GM12878 (cell line): ENCODE results near the gene NBEA. TPM values are rescaled to one million over a fixed set of nuclear protein-coding genes. Genes with fewer than 3 reads are reported as not detected.

Experiments
- ATAC-seq: fragments of 200-7000 bp; cut with Tn5 transposase; 3 replicates; pipeline ENCODE4 v1.9.1; 2020; ENCODE audit warnings: mild to moderate bottlenecking, moderate library complexity
- BruUV-seq: library from RNA; stranded (reverse); fragments of 400-500 nt; replicated peaks from 2 replicates; lab custom pipeline; 2021; lab: Mats Ljungman, UMichigan
- CTCF ChIA-PET: fragments of 300-600 bp; sonication (Branson Sonifier 250); formaldehyde crosslinking; extraction: SDS; loops from one replicate; lab custom pipeline; 2021; ENCODE audit warnings: inconsistent platforms; lab: Yijun Ruan, JAX
- POLR2A ChIA-PET: fragments of 350-600 bp; formaldehyde crosslinking; extraction: SDS; loops from one replicate; lab custom pipeline; 2021; ENCODE audit warnings: inconsistent platforms; lab: Charles Lee
- RAD21 ChIA-PET: fragments of 300-600 bp; sonication (Branson Sonifier 250); formaldehyde crosslinking; loops from one replicate; lab custom pipeline; 2023; ENCODE audit warnings: antibody characterized with exemption; ENCODE audit not compliant: unreplicated experiment; lab: Charles Lee
- SMC1A ChIA-PET: fragments of 300-600 bp; sonication (Branson Sonifier 250); formaldehyde crosslinking; loops from one replicate; lab custom pipeline; 2023; ENCODE audit not compliant: unreplicated experiment, uncharacterized antibody; lab: Charles Lee
- DNase-seq: peaks from one replicate; pipeline ENCODE4 v3.0.0-alpha.2; 2011; ENCODE audit warnings: low read depth, low spot score
- FAIRE-seq: peaks from 3 replicates; lab custom pipeline; 2011; peaks lifted over from hg19 to GRCh38; lab: Jason Lieb, UNC
- H2AFZ ChIP-seq: 2 replicates; pipeline ENCODE4 v1.6.0; 2011; ENCODE audit warnings: low read depth, low read length, control low read depth; ENCODE audit not compliant: control insufficient read depth
- H3K27ac ChIP-seq: 2 replicates; pipeline ENCODE4 v1.5.1; 2011; ENCODE audit warnings: control low read depth; ENCODE audit not compliant: control insufficient read depth, insufficient read depth
- H3K27me3 ChIP-seq, 2 experiments: replicated peaks in 1 of 2; 2 replicates each; pipeline versions ENCODE4 v1.6.0 to v1.6.1; 2011; ENCODE audit warnings: low read length in 1 of 2; ENCODE audit not compliant: control insufficient read depth in 2 of 2, insufficient read depth in 2 of 2
- H3K36me3 ChIP-seq, 2 experiments: 2 replicates each; pipeline ENCODE4 v1.5.1; 2011; ENCODE audit warnings: low read length in 1 of 2; ENCODE audit not compliant: control insufficient read depth in 2 of 2, insufficient read depth in 2 of 2
- H3K4me1 ChIP-seq: 2 replicates; pipeline ENCODE4 v1.6.1; 2011; ENCODE audit warnings: mild to moderate bottlenecking, low read length, moderate library complexity, mixed read lengths; ENCODE audit not compliant: control insufficient read depth, insufficient read depth
- H3K4me2 ChIP-seq: 2 replicates; pipeline ENCODE4 v1.6.0; 2011; ENCODE audit warnings: control low read depth; ENCODE audit not compliant: control insufficient read depth, insufficient read depth
- H3K4me3 ChIP-seq: fragments of 200-600 bp; sonication (generic); 2 replicates; pipeline ENCODE4 v1.5.1; 2016
- H3K79me2 ChIP-seq: 2 replicates; pipeline ENCODE4 v1.6.0; 2011; ENCODE audit warnings: low read length; ENCODE audit not compliant: control insufficient read depth, insufficient read depth
- H3K9ac ChIP-seq: 2 replicates; pipeline ENCODE4 v1.8.0; 2011; ENCODE audit warnings: low read length, control low read depth, mixed read lengths; ENCODE audit not compliant: control insufficient read depth, insufficient read depth
- H3K9me3 ChIP-seq: replicated peaks from 3 replicates; pipeline ENCODE4 v1.5.1; 2011; ENCODE audit warnings: mild to moderate bottlenecking, low read length; ENCODE audit not compliant: control insufficient read depth, insufficient read depth
- H4K20me1 ChIP-seq: 2 replicates; pipeline ENCODE4 v1.6.0; 2011; ENCODE audit not compliant: control insufficient read depth, insufficient read depth
- BMI1 ChIP-seq: fragments of 450-650 bp; IDR thresholded peaks from 2 replicates; pipeline ENCODE4 v1.6.1; 2016; ENCODE audit warnings: mild to moderate bottlenecking, moderate library complexity, borderline replicate concordance
- GATAD2B ChIP-seq: fragments of 450-650 bp; conservative IDR thresholded peaks from 2 replicates; pipeline ENCODE4 v1.6.1; 2017; ENCODE audit warnings: low read depth, mild to moderate bottlenecking, moderate library complexity
- IKZF2 ChIP-seq, 2 experiments: fragments of 450-650 bp; IDR thresholded peaks; 2 replicates each; pipeline ENCODE4 v1.6.1; 2017; ENCODE audit warnings: mild to moderate bottlenecking in 2 of 2, moderate library complexity in 2 of 2
- MEF2B ChIP-seq: fragments of 450-650 bp; IDR thresholded peaks from 2 replicates; pipeline ENCODE4 v1.6.1; 2018; ENCODE audit warnings: mild to moderate bottlenecking, moderate library complexity; ENCODE audit not compliant: partially characterized antibody, poor library complexity, severe bottlenecking
- NFYA ChIP-seq: IDR thresholded peaks from 2 replicates; pipeline ENCODE4 v1.6.1; 2011; ENCODE audit warnings: low read depth, mild to moderate bottlenecking, low read length, improper control_type of control experiment, borderline replicate concordance
- TAF1 ChIP-seq: IDR thresholded peaks from 2 replicates; pipeline ENCODE4 v1.6.1; 2011; ENCODE audit warnings: mild to moderate bottlenecking, low read depth, low read length, borderline replicate concordance
- YY1 ChIP-seq: IDR thresholded peaks from 2 replicates; pipeline ENCODE4 v1.6.1; 2011; ENCODE audit warnings: low read depth, mild to moderate bottlenecking, low read length
- ZNF217 ChIP-seq: fragments of 450-650 bp; IDR thresholded peaks from 2 replicates; pipeline ENCODE4 v1.6.1; 2017; ENCODE audit warnings: antibody characterized with exemption, mild to moderate bottlenecking
- ZNF622 ChIP-seq: fragments of 450-650 bp; IDR thresholded peaks from 2 replicates; pipeline ENCODE4 v1.6.1; 2017; ENCODE audit warnings: mild to moderate bottlenecking, inconsistent platforms
- WGBS: methylation state at CpG from one replicate; pipeline ENCODE4 v1.1.6; 2016; ENCODE audit warnings: low lambda C conversion rate; ENCODE audit not compliant: insufficient replicate concordance, insufficient coverage; ENCODE audit errors: missing lambda C conversion rate; 5-methylcytosine and 5-hydroxymethylcytosine counted together
- in situ Hi-C: fragments of 300-500 bp; cut with MboI; formaldehyde crosslinking; loops from 9 replicates; pipeline ENCODE4 v1.14.3; 2018; ENCODE audit warnings: mixed read lengths
- intact Hi-C: fragments of 100-400 bp; cut with micrococcal nuclease; formaldehyde crosslinking; loops from one replicate; pipeline ENCODE4 v1.14.2; 2022; ENCODE audit not compliant: unreplicated experiment
- polyA plus RNA-seq, 11 experiments: library from polyadenylated mRNA; depleted of rRNA in 4 of 11; unstranded in 6 of 11; stranded (reverse) in 5 of 11; fragments of >200 nt; fragmentation: Nextera tagmentation in 4 of 11; fragmentation: Illumina TruSeq in 1 of 11; extraction: Ambion mirVana in 4 of 11; extraction: Trizol in 1 of 11; gene quantifications; 1 replicate in 1 of 11; 2 replicates in 10 of 11; pipeline versions ENCODE4 v1.2.1 to v1.2.3, GENCODE V29; 2011 to 2016; ENCODE audit warnings: inconsistent platforms in 2 of 11, missing spikeins in 2 of 11, low read depth in 1 of 11
- total RNA-seq, 4 experiments: library from RNA; depleted of rRNA in 3 of 4; stranded (reverse); fragments of >200 nt in 3 of 4; fragmentation: Illumina TruSeq in 1 of 4; extraction: Trizol in 1 of 4; gene quantifications; 2 replicates each; pipeline versions ENCODE4 v1.2.1 to v1.2.3, GENCODE V29; 2013 to 2021
- TF ChIP-seq, protein P1 (sequence below): fragments of 450-650 bp; IDR thresholded peaks from 2 replicates; pipeline ENCODE4 v1.6.1; 2016; ENCODE audit warnings: mild to moderate bottlenecking, moderate library complexity, borderline replicate concordance
- TF ChIP-seq, protein P2 (sequence below): IDR thresholded peaks from 2 replicates; pipeline ENCODE4 v1.6.1; 2011; ENCODE audit warnings: mild to moderate bottlenecking, low read depth, low read length, moderate library complexity; ENCODE audit not compliant: insufficient replicate concordance

Gene NBEA
- total and polyA plus RNA-seq, 10 of the 15 experiments (the other 5 are each of a cell fraction or from before 2014, with no cell fraction given) = 0.23 to 3.6 (median 0.55) TPM

GRCh38 chr13:35566340-35566739 is 624.3 kb downstream of the NBEA start:
- H2AFZ ChIP-seq = no peak overlapping the region
- H3K27ac ChIP-seq = no peak overlapping the region
- H3K4me1 ChIP-seq = no peaks in the 10 kb centered on the region
- H3K9me3 ChIP-seq = no peaks in the 10 kb centered on the region
- SMC1A ChIA-PET = interaction anchor here (1.2 kb wide), 1 partner anchor 17 kb away, joined by 5 read pairs; no protein-coding TSS in a partner anchor
- no peaks in the 10 kb centered on the region for H3K36me3 ChIP-seq
- no TSS peak for BruUV-seq
- intact Hi-C loops = no loop called here
- H4K20me1 ChIP-seq = no peaks in the 10 kb centered on the region
- RAD21 ChIA-PET = no interaction called here
- TF ChIP-seq ZNF217 (no peak), MEF2B (no peak), YY1 (no peak), TAF1 (no peak)
- no peaks in the 10 kb centered on the region for H3K27me3 ChIP-seq
- no peak overlapping the region for H3K4me2 ChIP-seq
- CTCF ChIA-PET = no interaction called here
- no peak for DNase-seq
- no peak for FAIRE-seq
- H3K79me2 ChIP-seq = no peaks in the 10 kb centered on the region
- 71% methylated on average over 2 of the region's 2 CpGs for WGBS
- ATAC-seq = no peak
- in situ Hi-C loops = no loop called here
- POLR2A ChIA-PET = no interaction called here
- no peak overlapping the region for H3K9ac ChIP-seq
- no peak overlapping the region for H3K4me3 ChIP-seq

- ChIA-PET CTCF (no interaction called here), RAD21 (no interaction called here), SMC1A (no interaction called here), POLR2A (no interaction called here)
- no peaks in the 10 kb centered on the region for H3K27me3 ChIP-seq
- WGBS = 45% methylated on average over 3 of the region's 3 CpGs
- intact Hi-C loops (no loop called here), in situ Hi-C loops (no loop called here)
- H3K9ac ChIP-seq = no peak overlapping the region
- no peaks in the 10 kb centered on the region for H3K36me3 ChIP-seq
- ATAC-seq = no peak
- no peaks in the 10 kb centered on the region for H3K9me3 ChIP-seq
- H3K4me1 ChIP-seq = no peaks in the 10 kb centered on the region
- no peak overlapping the region for H3K27ac ChIP-seq
- H3K4me3 ChIP-seq = no peak overlapping the region
- DNase-seq = no peak
- no peak for FAIRE-seq
- H2AFZ ChIP-seq = no peak overlapping the region
- no peak overlapping the region for H3K4me2 ChIP-seq
- no TSS peak for BruUV-seq
- H4K20me1 ChIP-seq = no peaks in the 10 kb centered on the region
- no peaks in the 10 kb centered on the region for H3K79me2 ChIP-seq
- TF ChIP-seq, protein P1, sequence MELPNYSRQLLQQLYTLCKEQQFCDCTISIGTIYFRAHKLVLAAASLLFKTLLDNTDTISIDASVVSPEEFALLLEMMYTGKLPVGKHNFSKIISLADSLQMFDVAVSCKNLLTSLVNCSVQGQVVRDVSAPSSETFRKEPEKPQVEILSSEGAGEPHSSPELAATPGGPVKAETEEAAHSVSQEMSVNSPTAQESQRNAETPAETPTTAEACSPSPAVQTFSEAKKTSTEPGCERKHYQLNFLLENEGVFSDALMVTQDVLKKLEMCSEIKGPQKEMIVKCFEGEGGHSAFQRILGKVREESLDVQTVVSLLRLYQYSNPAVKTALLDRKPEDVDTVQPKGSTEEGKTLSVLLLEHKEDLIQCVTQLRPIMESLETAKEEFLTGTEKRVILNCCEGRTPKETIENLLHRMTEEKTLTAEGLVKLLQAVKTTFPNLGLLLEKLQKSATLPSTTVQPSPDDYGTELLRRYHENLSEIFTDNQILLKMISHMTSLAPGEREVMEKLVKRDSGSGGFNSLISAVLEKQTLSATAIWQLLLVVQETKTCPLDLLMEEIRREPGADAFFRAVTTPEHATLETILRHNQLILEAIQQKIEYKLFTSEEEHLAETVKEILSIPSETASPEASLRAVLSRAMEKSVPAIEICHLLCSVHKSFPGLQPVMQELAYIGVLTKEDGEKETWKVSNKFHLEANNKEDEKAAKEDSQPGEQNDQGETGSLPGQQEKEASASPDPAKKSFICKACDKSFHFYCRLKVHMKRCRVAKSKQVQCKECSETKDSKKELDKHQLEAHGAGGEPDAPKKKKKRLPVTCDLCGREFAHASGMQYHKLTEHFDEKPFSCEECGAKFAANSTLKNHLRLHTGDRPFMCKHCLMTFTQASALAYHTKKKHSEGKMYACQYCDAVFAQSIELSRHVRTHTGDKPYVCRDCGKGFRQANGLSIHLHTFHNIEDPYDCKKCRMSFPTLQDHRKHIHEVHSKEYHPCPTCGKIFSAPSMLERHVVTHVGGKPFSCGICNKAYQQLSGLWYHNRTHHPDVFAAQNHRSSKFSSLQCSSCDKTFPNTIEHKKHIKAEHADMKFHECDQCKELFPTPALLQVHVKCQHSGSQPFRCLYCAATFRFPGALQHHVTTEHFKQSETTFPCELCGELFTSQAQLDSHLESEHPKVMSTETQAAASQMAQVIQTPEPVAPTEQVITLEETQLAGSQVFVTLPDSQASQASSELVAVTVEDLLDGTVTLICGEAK = no peak
- no peak for TF ChIP-seq YY1
- TF ChIP-seq, protein P2, sequence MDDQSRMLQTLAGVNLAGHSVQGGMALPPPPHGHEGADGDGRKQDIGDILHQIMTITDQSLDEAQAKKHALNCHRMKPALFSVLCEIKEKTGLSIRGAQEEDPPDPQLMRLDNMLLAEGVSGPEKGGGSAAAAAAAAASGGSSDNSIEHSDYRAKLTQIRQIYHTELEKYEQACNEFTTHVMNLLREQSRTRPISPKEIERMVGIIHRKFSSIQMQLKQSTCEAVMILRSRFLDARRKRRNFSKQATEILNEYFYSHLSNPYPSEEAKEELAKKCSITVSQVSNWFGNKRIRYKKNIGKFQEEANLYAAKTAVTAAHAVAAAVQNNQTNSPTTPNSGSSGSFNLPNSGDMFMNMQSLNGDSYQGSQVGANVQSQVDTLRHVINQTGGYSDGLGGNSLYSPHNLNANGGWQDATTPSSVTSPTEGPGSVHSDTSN = no peak
- TF ChIP-seq IKZF2 (IDR thresholded peaks at IDR 0.05) = no peak
- no peak for TF ChIP-seq BMI1
- TF ChIP-seq ZNF622 = no peak
- TF ChIP-seq GATAD2B = no peak
- no peak for TF ChIP-seq NFYA
Measured at GRCh38 chr13:35567406-35567980, 625.4 kb downstream of the NBEA start.
